Measurements from ENCODE around the gene MLH3. TPM values are rescaled to one million over a fixed set of nuclear protein-coding genes. Genes with fewer than 3 reads are reported as not detected.
A peak's percentile ranks its signal among the peaks of the same experiment; 100 is the strongest.

The MLH3 gene
- total RNA-seq, 6 donors from 2014 or later: 15.9 to 87.0 (median 24.5) TPM

GRCh38 chr14:75022655-75023054, 28.6 kb downstream of the MLH3 start:
- Histone ChIP-seq H3K36me3 (peaks cover 23 to 79% (median 34%) of the 10 kb centered on the region in 4 donors), H3K9me3 (no peaks in the 10 kb centered on the region), H3K27me3 (no peaks in the 10 kb centered on the region), H3K27ac (no peak overlapping the region), H3K4me1 (peaks cover 0 to 17% (median 10%) of the 10 kb centered on the region in 4 donors), H3K4me3 (no peak overlapping the region)
- TF ChIP-seq EP300 (IDR thresholded peaks at IDR 0.05): no peak
- peak in 2 of 6 experiments; percentile 12 to 35 for TF ChIP-seq CTCF (IDR thresholded peaks at IDR 0.05)
- peak in 1 of 2 donors; percentile 21 for DNase-seq
- 72 to 77% methylated on average over 8 of the region's 8 CpGs for WGBS, 2 donors
- no peak for ATAC-seq (ENCODE audit: low FRiP score in 2 of 2)

GRCh38 chr14:75018694-75019093, 32.6 kb downstream of the MLH3 start:
- DNase-seq (no peak), ATAC-seq (ENCODE audit: low FRiP score in 2 of 2) (no peak)
- peaks cover 43 to 94% (median 59%) of the 10 kb centered on the region in 4 donors for H3K36me3 ChIP-seq
- no peaks in the 10 kb centered on the region for H3K9me3 ChIP-seq
- no peak overlapping the region for H3K4me3 ChIP-seq
- no peak overlapping the region for H3K27ac ChIP-seq
- H3K4me1 ChIP-seq: peaks cover 0 to 3% (median 0%) of the 10 kb centered on the region in 4 donors
- TF ChIP-seq POLR2AphosphoS5 (IDR thresholded peaks at IDR 0.05) (no peak), POLR2A (IDR thresholded peaks at IDR 0.05) (no peak), CTCF (IDR thresholded peaks at IDR 0.05) (no peak), EP300 (IDR thresholded peaks at IDR 0.05) (no peak)
- H3K27me3 ChIP-seq: no peaks in the 10 kb centered on the region
- WGBS, 2 donors: 90% methylated on average over 3 of the region's 3 CpGs

- DNase-seq (no peak), ATAC-seq (ENCODE audit: low FRiP score in 2 of 2) (no peak)
- H3K36me3 ChIP-seq: peaks cover 43 to 94% (median 58%) of the 10 kb centered on the region in 4 donors
- WGBS, 2 donors: 93 to 95% methylated on average over 3 of the region's 3 CpGs
- H3K27me3 ChIP-seq: no peaks in the 10 kb centered on the region
- H3K27ac ChIP-seq: no peak overlapping the region
- no peaks in the 10 kb centered on the region for H3K4me1 ChIP-seq
- no peak overlapping the region for H3K4me3 ChIP-seq
- H3K9me3 ChIP-seq: no peaks in the 10 kb centered on the region
- no peak for TF ChIP-seq CTCF (IDR thresholded peaks at IDR 0.05)
- TF ChIP-seq POLR2A (IDR thresholded peaks at IDR 0.05): no peak
- TF ChIP-seq POLR2AphosphoS5 (IDR thresholded peaks at IDR 0.05): no peak
- no peak for TF ChIP-seq EP300 (IDR thresholded peaks at IDR 0.05)
Measured at GRCh38 chr14:75016815-75017214, 34.5 kb downstream of the MLH3 start.

- DNase-seq (peak in 1 of 2 donors; percentile 29), ATAC-seq (ENCODE audit: low FRiP score in 2 of 2) (no peak)
- Histone ChIP-seq H3K27ac (no peak overlapping the region), H3K4me3 (no peak overlapping the region), H3K4me1 (peaks cover 0 to 3% (median 0%) of the 10 kb centered on the region in 4 donors), H3K9me3 (no peaks in the 10 kb centered on the region), H3K27me3 (no peaks in the 10 kb centered on the region), H3K36me3 (peaks cover 37 to 88% (median 55%) of the 10 kb centered on the region in 4 donors)
- WGBS, 2 donors: 90 to 99% methylated on average over 5 of the region's 5 CpGs
- no peak for TF ChIP-seq POLR2A (IDR thresholded peaks at IDR 0.05)
- TF ChIP-seq CTCF (IDR thresholded peaks at IDR 0.05): no peak
- no peak for TF ChIP-seq EP300 (IDR thresholded peaks at IDR 0.05)
- no peak for TF ChIP-seq POLR2AphosphoS5 (IDR thresholded peaks at IDR 0.05)
Measured at GRCh38 chr14:75015496-75015895, 35.8 kb downstream of the MLH3 start.

GRCh38 chr14:75013290-75013689, 38.0 kb downstream of the MLH3 start:
- H3K36me3 ChIP-seq: peaks cover 36 to 88% (median 60%) of the 10 kb centered on the region in 4 donors
- peaks cover 0 to 3% (median 0%) of the 10 kb centered on the region in 4 donors for H3K4me1 ChIP-seq
- TF ChIP-seq POLR2A (IDR thresholded peaks at IDR 0.05): no peak
- no peak for TF ChIP-seq CTCF (IDR thresholded peaks at IDR 0.05)
- no peak for TF ChIP-seq EP300 (IDR thresholded peaks at IDR 0.05)
- DNase-seq: no peak
- 89 to 96% methylated on average over 6 of the region's 6 CpGs for WGBS, 2 donors
- H3K27ac ChIP-seq: no peak overlapping the region
- no peaks in the 10 kb centered on the region for H3K27me3 ChIP-seq
- H3K4me3 ChIP-seq: no peak overlapping the region
- H3K9me3 ChIP-seq: no peaks in the 10 kb centered on the region
- ATAC-seq (ENCODE audit: low FRiP score in 2 of 2): peak in 1 of 2 donors; percentile 57

Data from upper lobe of left lung (tissue), 6 donors.